Neuronal stem cell (in vitro differentiated cells): ENCODE results near the gene SND1.
A peak's percentile ranks its signal among the peaks of the same experiment; 100 is the strongest.

Experiments used
- DNase-seq: peaks from one replicate; pipeline ENCODE4 v3.0.0-alpha.2; 2013; ENCODE audit warnings: low spot score
- H2AFZ ChIP-seq: one replicate; pipeline ENCODE4 v1.6.1; 2013; ENCODE audit warnings: mild to moderate bottlenecking, low read length, inconsistent platforms
- H2AK5ac ChIP-seq: 2 replicates; pipeline ENCODE4 v1.6.1; 2013; ENCODE audit warnings: low read depth, mild to moderate bottlenecking, inconsistent platforms, low read length, moderate library complexity, mixed read lengths
- H2BK120ac ChIP-seq: 2 replicates; pipeline ENCODE4 v1.6.1; 2013; ENCODE audit warnings: low read depth, mild to moderate bottlenecking, inconsistent platforms, low read length, moderate library complexity, mixed read lengths
- H2BK12ac ChIP-seq: one replicate; pipeline ENCODE4 v1.6.1; 2013; ENCODE audit warnings: low read length, inconsistent platforms
- H2BK15ac ChIP-seq: 2 replicates; pipeline ENCODE4 v1.6.1; 2013; ENCODE audit warnings: mild to moderate bottlenecking, low read length, inconsistent platforms, mixed read lengths
- H2BK5ac ChIP-seq: one replicate; pipeline ENCODE4 v1.6.1; 2013; ENCODE audit warnings: inconsistent platforms, mild to moderate bottlenecking, low read length, moderate library complexity
- H3K14ac ChIP-seq: one replicate; pipeline ENCODE4 v1.6.1; 2013; ENCODE audit warnings: low read length, inconsistent platforms
- H3K18ac ChIP-seq: 2 replicates; pipeline ENCODE4 v1.6.1; 2013; ENCODE audit warnings: low read length, inconsistent platforms
- H3K23ac ChIP-seq: 2 replicates; pipeline ENCODE4 v1.6.1; 2013; ENCODE audit warnings: low read depth, mild to moderate bottlenecking, mixed read lengths, low read length, inconsistent platforms; ENCODE audit not compliant: poor library complexity
- H3K27ac ChIP-seq: replicated peaks from 3 replicates; pipeline ENCODE4 v1.5.1; 2013; ENCODE audit warnings: low read length, inconsistent platforms
- H3K27me3 ChIP-seq, 3 experiments: 2 replicates each; pipeline ENCODE4 v1.6.1; 2013; ENCODE audit warnings: low read length in 3 of 3, mild to moderate bottlenecking in 2 of 3, inconsistent platforms in 1 of 3, low read depth in 1 of 3, mixed read lengths in 1 of 3, moderate library complexity in 1 of 3; ENCODE audit not compliant: control insufficient read depth in 3 of 3, insufficient read depth in 3 of 3
- H3K36me3 ChIP-seq, 2 donors: replicated peaks in 1 of 2; 2 replicates each; pipeline ENCODE4 v1.6.1; 2013; ENCODE audit warnings: low read length in 2 of 2; ENCODE audit not compliant: control insufficient read depth in 2 of 2, insufficient read depth in 2 of 2
- H3K4ac ChIP-seq: 2 replicates; pipeline ENCODE4 v1.6.1; 2013; ENCODE audit warnings: inconsistent platforms, mild to moderate bottlenecking, low read length, moderate library complexity
- H3K4me1 ChIP-seq, 2 donors: 1 replicate in 1 of 2; 2 replicates in 1 of 2; pipeline ENCODE4 v1.6.1; 2013; ENCODE audit warnings: low read length in 2 of 2, low read depth in 1 of 2; ENCODE audit not compliant: control insufficient read depth in 2 of 2, insufficient read depth in 1 of 2
- H3K4me2 ChIP-seq: one replicate; pipeline ENCODE4 v1.6.1; 2013; ENCODE audit warnings: mild to moderate bottlenecking, low read length, inconsistent platforms; ENCODE audit not compliant: insufficient read depth, poor library complexity, severe bottlenecking
- H3K4me3 ChIP-seq, 2 donors: 2 replicates each; pipeline ENCODE4 v1.5.1; 2013; ENCODE audit warnings: low read length in 2 of 2, mild to moderate bottlenecking in 2 of 2, inconsistent platforms in 1 of 2, moderate library complexity in 1 of 2
- H3K79me1 ChIP-seq: one replicate; pipeline ENCODE4 v1.6.1; 2013; ENCODE audit warnings: low read depth, mild to moderate bottlenecking, inconsistent platforms, low read length, moderate library complexity
- H3K9ac ChIP-seq: one replicate; pipeline ENCODE4 v1.6.1; 2013; ENCODE audit warnings: mild to moderate bottlenecking, low read depth, low read length, inconsistent platforms; ENCODE audit not compliant: poor library complexity
- H3K9me3 ChIP-seq, 2 donors: replicated peaks in 1 of 2; 2 replicates each; pipeline versions ENCODE3 to v1.6.1; 2013; ENCODE audit warnings: low read length in 2 of 2, mild to moderate bottlenecking in 2 of 2, inconsistent platforms in 1 of 2, low read depth in 1 of 2, mixed read lengths in 1 of 2, moderate library complexity in 1 of 2; ENCODE audit not compliant: control insufficient read depth in 2 of 2, insufficient read depth in 1 of 2
- H4K8ac ChIP-seq: one replicate; pipeline ENCODE4 v1.6.1; 2013; ENCODE audit warnings: low read depth, mild to moderate bottlenecking, inconsistent platforms, low read length, moderate library complexity
- H4K91ac ChIP-seq: one replicate; pipeline ENCODE4 v1.6.1; 2013; ENCODE audit warnings: low read length, low read depth, mild to moderate bottlenecking, inconsistent platforms; ENCODE audit not compliant: poor library complexity
- WGBS, 2 donors: extraction: QIAGEN DNeasy Blood & Tissue Kit; methylation state at CpG; one replicate each; pipeline ENCODE4 v1.1.7; 2013; ENCODE audit warnings: missing lambda C conversion rate in 2 of 2, mixed read lengths in 1 of 2; ENCODE audit not compliant: insufficient read length in 2 of 2, insufficient replicate concordance in 1 of 2; ENCODE audit errors: extremely low coverage in 2 of 2; 5-methylcytosine and 5-hydroxymethylcytosine counted together

Gene SND1

GRCh38 chr7:128119036-128119435 is 467.0 kb downstream of the SND1 start:
- no CpG with 5 or more reads among the region's 5 CpGs for WGBS, 2 donors
- Histone ChIP-seq H2AFZ (no peak overlapping the region), H3K9me3 (no peaks in the 10 kb centered on the region)

GRCh38 chr7:128120116-128120515 is 468.1 kb downstream of the SND1 start:
- no peak overlapping the region for H2BK120ac ChIP-seq
- no peaks in the 10 kb centered on the region for H3K79me1 ChIP-seq
- H2AFZ ChIP-seq: no peak overlapping the region
- no peak overlapping the region for H2BK5ac ChIP-seq
- H3K4me2 ChIP-seq: no peak overlapping the region
- H3K9me3 ChIP-seq: no peaks in the 10 kb centered on the region
- H4K8ac ChIP-seq: no peak overlapping the region
- no peak overlapping the region for H4K91ac ChIP-seq
- H3K9ac ChIP-seq: no peak overlapping the region
- peaks cover 0 to 19% (median 0%) of the 10 kb centered on the region in 3 experiments for H3K27me3 ChIP-seq
- no peak overlapping the region for H3K27ac ChIP-seq
- H3K18ac ChIP-seq: no peak overlapping the region
- no peak overlapping the region for H3K4me3 ChIP-seq
- no peak overlapping the region for H3K14ac ChIP-seq
- H3K4me1 ChIP-seq: peaks cover 10 to 17% of the 10 kb centered on the region in 2 donors
- no CpG with 5 or more reads among the region's 7 CpGs for WGBS, 2 donors
- DNase-seq: no peak
- H3K36me3 ChIP-seq: no peaks in the 10 kb centered on the region
- H2BK12ac ChIP-seq: no peak overlapping the region
- H2BK15ac ChIP-seq: no peak overlapping the region
- H3K4ac ChIP-seq: no peak overlapping the region
- peak overlapping the region; percentile 12 for H2AK5ac ChIP-seq
- H3K23ac ChIP-seq: no peak overlapping the region

More at GRCh38 chr7:128119036-128119435, 467.0 kb downstream of the SND1 start:
- Histone ChIP-seq H3K23ac (peak overlapping the region; percentile 31), H3K36me3 (no peaks in the 10 kb centered on the region), H3K4ac (no peak overlapping the region), H3K4me3 (no peak overlapping the region), H3K14ac (no peak overlapping the region), H2BK15ac (peak overlapping the region; percentile 55), H3K18ac (no peak overlapping the region), H3K9ac (no peak overlapping the region), H3K79me1 (no peaks in the 10 kb centered on the region), H4K91ac (no peak overlapping the region), H3K4me2 (no peak overlapping the region), H2BK120ac (peak overlapping the region; percentile 22), H4K8ac (no peak overlapping the region), H2AK5ac (no peak overlapping the region), H3K27ac (no peak overlapping the region), H2BK12ac (no peak overlapping the region), H2BK5ac (no peak overlapping the region), H3K27me3 (peaks cover 0 to 19% (median 0%) of the 10 kb centered on the region in 3 experiments), H3K4me1 (peaks cover 10 to 16% of the 10 kb centered on the region in 2 donors)
- no peak for DNase-seq

GRCh38 chr7:128120976-128121490 is 469.0 kb downstream of the SND1 start:
- Histone ChIP-seq H3K27ac (no peak overlapping the region), H3K79me1 (no peaks in the 10 kb centered on the region), H3K9ac (no peak overlapping the region), H3K23ac (no peak overlapping the region), H4K8ac (no peak overlapping the region), H3K14ac (no peak overlapping the region), H2AFZ (no peak overlapping the region), H3K36me3 (no peaks in the 10 kb centered on the region), H4K91ac (no peak overlapping the region), H3K4me1 (peaks cover 10 to 17% of the 10 kb centered on the region in 2 donors), H3K9me3 (no peaks in the 10 kb centered on the region), H3K4me2 (no peak overlapping the region), H3K4me3 (no peak overlapping the region), H3K27me3 (peaks cover 0 to 19% (median 0%) of the 10 kb centered on the region in 3 experiments), H2BK15ac (no peak overlapping the region), H2AK5ac (no peak overlapping the region), H2BK5ac (no peak overlapping the region), H2BK12ac (no peak overlapping the region), H2BK120ac (no peak overlapping the region), H3K4ac (no peak overlapping the region), H3K18ac (no peak overlapping the region)
- DNase-seq: no peak
- no CpG with 5 or more reads among the region's 7 CpGs for WGBS, 2 donors

- H3K9ac ChIP-seq: no peak overlapping the region
- no peak overlapping the region for H3K14ac ChIP-seq
- no peak overlapping the region for H3K4ac ChIP-seq
- H3K79me1 ChIP-seq: no peaks in the 10 kb centered on the region
- peaks cover 0 to 14% (median 0%) of the 10 kb centered on the region in 3 experiments for H3K27me3 ChIP-seq
- no CpG with 5 or more reads among the region's 21 CpGs for WGBS, 2 donors
- no peak overlapping the region for H4K8ac ChIP-seq
- H2BK120ac ChIP-seq: no peak overlapping the region
- H2BK12ac ChIP-seq: peak overlapping the region; percentile 25
- no peak overlapping the region for H2BK5ac ChIP-seq
- H3K27ac ChIP-seq: no peak overlapping the region
- H2AFZ ChIP-seq: no peak overlapping the region
- no peak for DNase-seq
- H3K18ac ChIP-seq: peak overlapping the region; percentile 16
- no peaks in the 10 kb centered on the region for H3K9me3 ChIP-seq
- no peak overlapping the region for H3K4me3 ChIP-seq
- H3K36me3 ChIP-seq: no peaks in the 10 kb centered on the region
- peak overlapping the region; percentile 5 for H2BK15ac ChIP-seq
- no peak overlapping the region for H3K4me2 ChIP-seq
- peak overlapping the region; percentile 73 for H2AK5ac ChIP-seq
- H3K23ac ChIP-seq: no peak overlapping the region
- H3K4me1 ChIP-seq: peaks cover 10 to 17% of the 10 kb centered on the region in 2 donors
- no peak overlapping the region for H4K91ac ChIP-seq
Measured at GRCh38 chr7:128121711-128122530, 469.9 kb downstream of the SND1 start.
